ENCODE results near the gene ROCK2. TPM values are rescaled to one million over a fixed set of nuclear protein-coding genes. Genes with fewer than 3 reads are reported as not detected.

The ROCK2 gene
- total and polyA plus RNA-seq, 4 donors: 5.3 to 31.0 (median 12.2) TPM

GRCh38 chr2:11144738-11145079, 199.7 kb downstream of the ROCK2 start (continued):
- no peak for TF ChIP-seq ATF3 (IDR thresholded peaks at IDR 0.05)

- 81% methylated on average over 7 of the region's 7 CpGs for WGBS
- no peaks in the 10 kb centered on the region for H3K4me1 ChIP-seq (ENCODE audit: control insufficient read depth in 4 of 4, insufficient read depth in 4 of 4, low read length in 3 of 4)
- TF ChIP-seq ZBTB33 (IDR thresholded peaks at IDR 0.05) (no peak), TAF1 (conservative IDR thresholded peaks at IDR 0.05) (no peak), ATF3 (IDR thresholded peaks at IDR 0.05) (no peak)
Measured at GRCh38 chr2:11144077-11144737, 200.2 kb downstream of the ROCK2 start.

GRCh38 chr2:11142987-11143386, 201.4 kb downstream of the ROCK2 start:
- no peak overlapping the region for H3K9ac ChIP-seq (ENCODE audit: low read depth in 1 of 2, low read length in 2 of 2)
- H3K36me3 ChIP-seq (ENCODE audit: control insufficient read depth in 4 of 4, insufficient read depth in 3 of 4, low read depth in 1 of 4, low read length in 3 of 4): no peaks in the 10 kb centered on the region
- TF ChIP-seq TAF1 (conservative IDR thresholded peaks at IDR 0.05) (no peak), ZBTB33 (IDR thresholded peaks at IDR 0.05) (no peak), JUND (IDR thresholded peaks at IDR 0.05) (no peak), SP1 (IDR thresholded peaks at IDR 0.05) (no peak), EGR1 (IDR thresholded peaks at IDR 0.05; ENCODE audit: low read depth in 2 of 2) (no peak), CTCF (IDR thresholded peaks at IDR 0.05; ENCODE audit: low read depth, low read length, missing input control) (no peak), HNF4G (IDR thresholded peaks at IDR 0.05) (no peak), RXRA (IDR thresholded peaks at IDR 0.05) (no peak), ATF3 (IDR thresholded peaks at IDR 0.05) (no peak), HNF4A (conservative IDR thresholded peaks at IDR 0.05) (no peak), YY1 (IDR thresholded peaks at IDR 0.05) (no peak), GABPA (IDR thresholded peaks at IDR 0.05 in 1 of 2, conservative IDR thresholded peaks at IDR 0.05 in 1 of 2) (no peak), REST (IDR thresholded peaks at IDR 0.05) (no peak), FOXA1 (IDR thresholded peaks at IDR 0.05) (no peak), RAD21 (IDR thresholded peaks at IDR 0.05) (no peak), NR2F2 (IDR thresholded peaks at IDR 0.05) (no peak)
- H3K27me3 ChIP-seq (ENCODE audit: control insufficient read depth in 4 of 4, insufficient read depth in 4 of 4, low read length in 3 of 4): no peaks in the 10 kb centered on the region
- 78% methylated on average over 6 of the region's 6 CpGs for WGBS
- no peak overlapping the region for H3K4me3 ChIP-seq (ENCODE audit: low read depth in 1 of 3, low read length in 3 of 3)
- H3K4me1 ChIP-seq (ENCODE audit: control insufficient read depth in 4 of 4, insufficient read depth in 4 of 4, low read length in 3 of 4): no peaks in the 10 kb centered on the region
- H3K9me3 ChIP-seq (ENCODE audit: control insufficient read depth in 4 of 4, low read length in 3 of 4): no peaks in the 10 kb centered on the region
- no peak overlapping the region for H3K27ac ChIP-seq (ENCODE audit: low read depth in 1 of 2, low read length in 2 of 2)
- no peak for DNase-seq (ENCODE audit: low spot score)

More at GRCh38 chr2:11144077-11144737, 200.2 kb downstream of the ROCK2 start:
- DNase-seq (ENCODE audit: low spot score): no peak
- H3K27ac ChIP-seq (ENCODE audit: low read depth in 1 of 2, low read length in 2 of 2): no peak overlapping the region
- H3K4me3 ChIP-seq (ENCODE audit: low read depth in 1 of 3, low read length in 3 of 3): no peak overlapping the region
- H3K9me3 ChIP-seq (ENCODE audit: control insufficient read depth in 4 of 4, low read length in 3 of 4): no peaks in the 10 kb centered on the region
- H3K36me3 ChIP-seq (ENCODE audit: control insufficient read depth in 4 of 4, insufficient read depth in 3 of 4, low read depth in 1 of 4, low read length in 3 of 4): no peaks in the 10 kb centered on the region
- H3K9ac ChIP-seq (ENCODE audit: low read depth in 1 of 2, low read length in 2 of 2): no peak overlapping the region
- no peaks in the 10 kb centered on the region for H3K27me3 ChIP-seq (ENCODE audit: control insufficient read depth in 4 of 4, insufficient read depth in 4 of 4, low read length in 3 of 4)
